GM18861 (cell line): ENCODE measurements around the gene RAPGEF5.

Source experiments
- ATAC-seq: cut with Tn5 transposase; IDR thresholded peaks from one replicate; pipeline ENCODE4 v1.9.1; 2021; ENCODE audit not compliant: unreplicated experiment

The RAPGEF5 gene

DNA sequence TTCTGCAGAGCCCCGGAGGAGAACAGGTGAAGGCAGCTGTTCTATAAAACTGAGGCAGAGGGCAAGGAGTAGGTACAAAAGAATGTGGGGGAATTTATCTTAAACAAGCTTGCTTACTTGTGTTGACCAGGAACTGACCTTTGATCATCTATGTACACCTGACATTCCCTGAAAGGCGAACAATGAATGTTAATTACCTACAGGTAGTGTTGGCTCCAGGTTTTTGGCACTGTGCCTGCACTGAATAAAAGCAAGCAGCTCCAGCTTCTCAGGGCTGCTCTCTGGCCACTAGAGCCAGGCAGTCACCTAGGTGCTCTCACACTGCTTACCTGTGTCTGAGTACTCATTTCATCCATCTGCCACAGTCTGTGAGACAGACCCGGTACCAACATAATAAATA lies 87.0 kb downstream of the RAPGEF5 start:
- ATAC-seq, result no peak

DNA sequence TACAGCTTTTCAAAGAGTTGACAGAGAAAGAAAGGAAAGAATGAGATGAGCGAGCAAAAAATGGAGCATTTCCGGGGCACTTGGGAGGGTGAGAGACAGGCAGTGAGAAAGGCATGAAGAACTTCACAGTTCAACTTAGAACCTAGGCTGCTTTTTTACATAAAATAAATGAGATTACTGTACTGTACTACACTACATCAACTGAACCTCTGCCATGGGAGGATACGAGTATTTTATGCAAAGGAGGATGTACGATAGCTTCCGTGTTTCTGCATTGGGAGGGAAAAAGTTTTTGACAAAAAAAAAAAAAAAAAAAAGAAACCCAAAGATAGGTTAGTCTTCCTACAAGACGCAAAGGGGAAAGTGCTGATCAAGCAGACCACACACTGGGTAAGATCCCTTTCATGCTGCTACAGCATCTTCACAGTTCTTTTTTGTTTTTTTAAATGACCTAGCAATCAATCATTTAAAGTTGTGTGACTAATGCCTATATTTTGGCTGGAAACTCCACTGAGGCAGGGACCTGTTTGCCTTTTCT lies 88.0 kb downstream of the RAPGEF5 start:
- ATAC-seq, result no peak

DNA sequence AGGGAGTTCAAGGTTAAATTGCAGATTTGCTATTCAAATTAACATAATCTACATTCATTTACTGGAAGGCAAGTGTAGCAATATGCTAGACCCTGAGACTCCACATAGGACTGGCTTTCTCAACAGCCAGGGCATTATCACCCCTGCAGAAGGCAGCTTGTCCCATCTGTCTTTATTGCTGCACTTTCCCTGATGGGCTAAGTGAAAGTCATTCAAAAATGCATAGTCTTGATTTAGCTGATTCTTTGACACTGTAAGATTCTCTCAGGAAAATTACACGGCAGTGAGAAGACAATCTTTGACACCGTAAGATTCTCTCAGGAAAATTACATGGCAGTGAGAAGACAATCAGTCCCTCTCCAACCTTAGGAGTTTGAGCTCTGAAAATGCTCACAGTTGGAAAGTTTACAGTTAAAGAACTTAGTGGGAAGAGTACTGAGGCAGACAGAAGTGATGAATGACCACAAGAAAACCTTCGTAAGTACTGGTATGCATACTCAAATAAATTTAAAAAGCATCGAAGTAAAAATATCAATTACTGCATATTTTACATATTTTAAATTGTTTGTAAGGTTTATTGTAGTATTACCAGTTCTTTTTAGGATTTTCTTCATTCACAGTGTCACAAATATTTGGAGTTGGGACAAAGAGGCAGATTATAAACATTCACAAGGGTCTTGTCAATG lies 88.9 kb downstream of the RAPGEF5 start:
- ATAC-seq, result no peak

DNA sequence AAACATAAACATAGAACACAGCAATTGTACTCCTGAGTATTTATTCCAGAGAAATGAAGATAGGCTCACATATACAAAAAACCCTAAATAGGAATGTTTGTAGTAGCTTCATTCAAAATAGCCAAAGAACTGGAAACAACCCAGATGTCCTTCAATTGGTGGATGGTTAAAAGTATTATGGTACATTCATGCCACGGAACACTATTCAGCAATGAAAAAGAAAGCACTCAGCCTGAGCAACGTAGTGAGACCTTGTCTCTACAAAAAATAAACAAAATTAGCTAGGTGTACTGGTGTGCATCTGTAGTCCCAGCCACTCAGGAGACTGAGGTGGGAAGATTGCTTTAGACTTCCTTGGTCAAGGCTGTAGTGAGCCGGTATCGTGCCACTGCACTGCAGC lies 94.4 kb downstream of the RAPGEF5 start:
- ATAC-seq, result no peak

DNA sequence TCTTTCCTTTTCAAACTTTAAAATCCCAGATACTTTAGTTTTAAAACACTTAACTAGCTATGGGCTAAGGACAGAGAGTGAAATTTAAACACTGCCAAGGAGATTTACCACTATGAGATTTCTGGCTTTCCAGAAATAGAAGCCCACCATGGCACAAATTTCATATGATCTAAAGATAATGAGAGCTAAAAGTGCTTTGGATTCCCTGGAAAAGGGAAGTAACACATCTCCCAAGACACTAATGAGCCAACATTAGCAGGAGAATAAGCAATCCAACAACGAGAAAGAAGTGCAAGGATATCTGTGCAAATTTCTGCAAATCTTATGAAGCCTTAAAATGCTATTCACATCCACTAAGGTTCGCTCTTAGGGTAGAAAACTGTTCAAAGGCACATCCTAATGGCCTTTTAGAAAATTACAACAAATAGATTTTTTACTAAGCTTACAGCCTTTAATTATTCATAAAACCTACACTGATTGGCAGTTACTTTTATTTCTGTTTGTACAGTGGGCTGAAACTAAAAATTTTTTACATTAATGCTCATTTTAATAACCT lies 100.3 kb downstream of the RAPGEF5 start:
- ATAC-seq, result no peak

DNA sequence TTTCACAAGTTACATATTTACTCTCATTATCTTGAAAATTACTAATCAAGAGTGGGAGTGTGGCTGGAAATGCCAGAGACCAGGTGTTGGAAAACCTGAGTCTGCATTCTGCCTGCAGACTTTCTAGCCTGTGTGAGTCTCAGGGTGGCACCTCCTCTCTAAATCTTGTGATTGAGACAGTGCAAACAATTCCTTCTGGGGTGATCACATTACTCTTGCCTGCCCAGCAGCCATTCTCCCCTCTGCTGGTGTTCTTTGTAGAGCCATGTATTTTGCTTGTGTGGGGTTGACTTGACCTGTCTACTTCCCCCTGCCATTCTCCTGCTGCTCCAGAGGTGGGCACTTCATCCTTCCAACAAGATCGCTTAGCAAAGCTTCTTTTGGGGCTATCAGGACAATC lies 101.1 kb downstream of the RAPGEF5 start:
- no peak for ATAC-seq

DNA sequence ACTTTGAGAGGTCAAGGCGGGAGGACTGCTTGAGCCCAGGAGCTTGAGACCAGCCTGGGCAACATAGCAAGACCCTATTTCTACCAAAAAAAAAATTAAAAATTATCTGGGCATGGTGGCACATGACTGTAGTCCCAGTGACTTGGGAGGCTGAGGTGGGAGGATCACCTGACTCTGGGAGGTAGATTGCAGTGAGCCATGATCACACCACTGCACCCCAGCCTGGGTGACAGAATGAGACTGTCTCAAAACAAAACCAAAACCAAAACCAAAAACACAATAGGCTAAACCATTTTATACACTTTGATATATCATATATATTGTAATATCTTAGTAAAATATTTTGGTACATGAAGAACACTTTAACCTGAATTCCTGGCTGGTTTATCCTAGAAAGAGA lies 101.6 kb downstream of the RAPGEF5 start:
- no peak for ATAC-seq

DNA sequence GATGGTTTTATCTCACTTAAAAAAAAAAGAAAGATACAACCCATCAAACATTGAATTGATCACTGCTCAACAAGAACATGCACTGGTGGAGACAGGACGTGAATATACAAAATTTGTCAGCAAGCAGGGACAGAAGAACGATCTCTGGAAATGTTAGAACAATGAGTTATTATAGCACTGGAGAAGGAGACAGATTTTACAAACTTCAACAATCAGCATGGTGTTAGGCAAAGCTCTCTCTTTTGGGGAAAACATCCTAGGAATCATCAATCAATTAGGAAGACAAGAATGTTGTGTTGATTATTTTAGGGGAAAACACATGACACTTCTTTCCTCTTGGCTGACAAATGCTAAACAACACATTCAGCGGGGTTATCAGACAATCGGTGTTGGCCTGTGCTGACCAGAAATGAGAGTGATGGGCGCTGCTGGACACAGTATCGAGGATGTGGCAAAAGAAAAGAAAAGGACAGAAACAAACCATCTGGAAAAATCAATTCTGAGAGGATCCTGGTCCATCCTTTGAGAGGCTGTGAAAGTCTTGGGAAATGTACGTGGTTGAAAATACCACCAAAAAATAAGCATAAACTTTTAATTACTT lies 103.9 kb downstream of the RAPGEF5 start:
- ATAC-seq, result no peak

DNA sequence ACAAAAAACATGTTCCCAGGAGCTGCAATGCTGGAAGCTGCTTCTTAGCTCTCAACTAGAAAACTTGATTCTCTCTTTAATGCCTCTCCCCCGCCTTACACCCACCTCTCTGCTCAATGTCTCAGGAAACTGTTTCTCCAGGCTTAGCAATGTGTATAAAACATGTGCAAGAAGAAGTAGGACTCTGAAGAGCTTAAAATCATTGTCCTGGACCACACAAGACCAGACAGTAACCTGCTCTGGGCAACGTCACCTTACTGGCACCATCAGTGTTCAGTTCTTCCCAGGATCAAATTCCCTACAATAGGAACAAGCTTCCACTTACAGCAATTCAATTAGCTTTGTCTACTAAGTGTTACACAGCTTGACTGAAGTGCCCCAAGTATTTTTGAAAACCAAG lies 104.9 kb downstream of the RAPGEF5 start:
- no peak for ATAC-seq

DNA sequence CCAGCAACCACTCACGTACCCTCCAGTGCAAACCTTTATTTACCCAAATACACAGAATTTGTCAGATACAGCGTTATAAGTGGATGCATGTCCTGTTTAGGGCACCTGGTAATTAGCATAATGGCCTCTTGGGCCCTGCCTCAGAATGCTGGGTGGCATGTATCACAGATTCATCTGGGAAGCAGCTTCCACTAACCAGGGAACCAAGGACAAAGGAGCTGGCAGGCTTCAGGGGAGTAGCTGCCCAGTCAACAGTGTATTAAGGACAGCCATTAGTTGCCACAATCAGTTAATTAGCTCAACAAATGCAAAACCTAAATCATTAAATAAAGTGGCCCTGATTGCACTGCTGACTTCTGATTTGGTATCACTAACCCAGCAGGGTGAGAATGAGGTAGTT lies 105.7 kb downstream of the RAPGEF5 start:
- ATAC-seq, result no peak

DNA sequence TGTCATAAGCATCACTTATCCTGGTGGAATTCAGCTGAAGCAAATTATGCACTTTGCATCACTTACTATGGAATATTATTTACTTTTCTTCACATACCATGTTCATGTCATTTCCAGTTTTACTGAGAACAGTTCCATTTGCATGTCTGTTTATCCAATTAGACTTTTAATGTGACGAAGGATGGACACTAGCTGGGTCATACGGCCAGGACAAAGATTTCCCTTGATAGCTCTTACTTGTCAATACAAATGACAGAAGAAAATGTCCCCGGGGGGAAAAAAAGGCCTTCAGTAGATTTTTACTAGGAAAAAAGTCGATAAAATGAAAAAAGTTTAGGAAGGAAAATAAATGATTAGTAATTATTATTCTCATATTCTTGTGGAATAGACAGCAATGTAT lies 106.6 kb downstream of the RAPGEF5 start:
- no peak for ATAC-seq

DNA sequence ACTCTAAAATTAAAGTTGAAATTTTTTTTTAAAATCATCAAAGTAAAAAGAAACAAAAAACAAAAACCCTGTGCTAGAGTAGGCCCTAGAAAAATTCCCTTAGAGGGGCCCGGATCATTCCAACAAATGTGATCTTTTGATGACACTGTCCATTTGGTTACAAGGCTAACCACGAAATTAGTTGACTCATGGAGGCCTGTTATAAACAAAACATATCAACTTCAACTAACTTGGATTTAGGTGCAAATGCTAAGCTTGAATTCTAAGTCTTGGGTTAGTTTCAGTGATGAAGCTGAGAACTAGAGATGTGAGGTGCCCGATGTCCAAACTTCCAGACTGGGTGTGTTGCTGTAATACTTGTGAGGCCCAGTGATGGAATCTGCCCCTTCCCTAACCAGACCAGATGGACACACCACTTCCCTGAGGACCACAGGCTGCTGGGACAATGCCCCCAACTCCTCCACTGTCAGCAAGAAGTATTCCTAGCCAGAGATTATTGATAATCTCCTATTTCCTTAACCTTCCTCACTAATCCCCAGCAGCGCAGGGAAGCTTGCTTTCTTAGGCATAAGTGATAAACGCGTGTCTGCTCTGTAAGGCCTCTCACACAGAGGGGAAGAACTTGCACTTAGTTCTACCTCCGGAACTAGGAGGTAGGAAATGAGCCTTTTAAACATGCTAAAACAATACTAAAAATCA lies 108.7 kb downstream of the RAPGEF5 start:
- ATAC-seq, result no peak

DNA sequence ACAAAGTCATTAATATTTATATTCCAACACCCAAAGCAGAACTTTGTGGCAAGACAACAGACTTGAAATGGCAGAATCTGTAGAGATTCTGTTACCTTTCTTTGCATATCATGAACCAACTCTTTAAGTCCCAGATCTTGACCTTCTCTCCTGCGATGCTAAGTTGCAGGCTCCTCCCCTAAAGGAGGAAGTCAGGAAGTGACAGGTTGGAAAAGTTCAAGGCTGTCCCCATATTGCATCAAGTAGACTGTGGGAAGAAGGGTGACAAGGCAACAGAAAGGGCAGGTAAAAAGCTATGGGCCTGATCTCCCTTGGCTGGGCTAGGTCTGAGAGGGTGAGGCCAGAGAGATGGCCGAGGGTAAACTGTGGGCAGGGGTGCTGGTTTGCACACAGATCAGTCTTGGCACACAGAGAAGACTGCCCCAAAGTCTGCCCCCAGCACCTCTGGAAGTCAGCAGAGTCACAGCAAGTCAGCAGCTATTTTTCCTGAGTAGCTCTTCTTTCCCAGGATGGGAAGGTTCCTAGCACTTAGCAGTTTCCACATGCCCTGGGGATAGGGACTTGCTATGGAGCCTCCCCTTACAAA lies 115.1 kb downstream of the RAPGEF5 start:
- ATAC-seq, result no peak

DNA sequence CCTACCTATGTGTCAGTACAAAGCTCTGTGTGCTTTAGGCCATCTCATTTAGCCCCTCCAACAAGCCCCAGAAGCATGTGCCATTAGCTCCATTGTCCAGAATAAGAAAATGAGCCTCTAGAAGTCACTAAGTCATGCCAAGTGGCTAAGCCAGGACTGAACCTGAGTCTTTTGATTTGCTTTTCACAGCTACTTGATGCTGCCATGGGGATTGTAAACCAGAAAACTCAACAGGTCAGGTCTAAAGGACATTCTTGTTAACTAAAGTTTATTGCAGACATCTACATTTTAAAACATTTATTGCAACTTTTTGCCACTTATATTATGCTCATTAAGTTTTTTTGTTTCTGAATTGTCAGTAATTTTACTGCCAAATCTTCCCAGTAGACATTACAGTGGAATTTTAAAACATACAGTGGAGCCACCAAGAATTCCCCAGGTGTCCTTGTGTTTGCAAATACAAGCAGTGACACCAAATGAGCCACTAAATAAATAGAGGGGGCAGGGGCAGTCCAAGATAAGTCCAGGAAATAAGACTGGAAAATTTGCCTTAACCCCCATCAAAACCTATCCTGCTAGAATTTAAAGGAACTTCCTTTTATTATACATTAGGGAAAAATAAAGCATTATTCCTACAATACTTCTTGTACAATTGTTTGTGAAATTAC lies 115.9 kb downstream of the RAPGEF5 start:
- ATAC-seq, result no peak

DNA sequence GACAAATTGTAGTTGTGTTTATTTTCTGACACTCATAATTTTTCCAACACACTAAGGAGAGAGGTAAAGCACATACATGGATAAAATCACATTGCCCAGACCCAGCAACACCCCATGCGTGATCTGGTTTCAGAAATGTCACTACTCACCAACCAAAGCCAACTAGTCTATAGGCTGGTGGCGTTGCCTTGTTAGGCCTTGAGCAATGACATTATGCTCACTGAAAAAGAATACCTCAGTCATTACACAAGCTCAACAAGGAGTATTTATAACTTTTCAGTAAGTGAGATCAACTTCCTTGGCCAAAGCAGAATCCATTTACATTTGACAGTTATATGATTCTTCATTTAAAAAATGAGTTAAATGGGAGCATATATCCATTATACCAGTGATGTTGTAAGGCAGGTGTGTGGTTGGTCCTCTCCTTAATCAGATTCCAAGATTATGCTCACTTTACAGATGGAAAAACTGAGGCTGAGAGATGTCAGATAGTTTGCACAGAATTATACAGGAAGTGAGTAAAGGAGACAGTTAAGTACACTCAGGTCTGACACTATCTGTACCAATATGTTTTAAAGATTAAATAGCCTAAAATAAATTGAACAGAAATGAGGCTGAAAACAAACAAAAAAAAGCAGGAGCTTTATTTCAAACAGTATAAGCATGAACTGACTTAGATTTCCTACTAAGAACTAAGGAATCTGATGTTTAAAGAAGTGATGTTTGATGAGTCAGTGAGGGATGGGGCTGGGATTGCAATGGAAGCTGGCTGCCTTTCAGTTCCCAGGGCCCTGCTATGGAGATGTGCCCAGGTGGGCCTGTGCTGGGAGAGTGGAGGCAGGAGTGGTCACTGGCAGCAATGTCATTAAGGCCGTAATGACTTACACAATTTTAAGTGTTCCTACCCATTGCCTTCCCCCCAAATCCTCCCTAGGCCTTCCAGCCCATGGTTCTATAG lies 118.3 kb downstream of the RAPGEF5 start:
- ATAC-seq, result no peak

DNA sequence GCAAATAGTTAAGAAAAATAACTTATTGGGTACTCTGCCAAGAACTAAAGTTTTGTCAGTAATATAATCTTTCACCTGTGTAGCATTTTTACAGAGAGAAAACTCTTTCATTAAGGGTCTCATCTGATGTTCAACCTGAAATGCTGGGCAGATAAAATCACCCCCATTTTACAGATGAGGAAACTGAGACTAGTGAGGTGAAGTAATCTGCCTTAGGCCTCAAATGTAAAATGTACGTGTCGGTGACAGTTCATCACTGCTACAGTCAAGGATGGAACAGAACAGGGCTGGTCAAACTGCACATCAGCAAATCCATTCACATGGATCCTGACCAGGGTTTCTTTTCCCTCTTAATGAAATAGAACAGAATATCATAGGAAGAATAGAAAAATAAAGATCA lies 121.8 kb downstream of the RAPGEF5 start:
- ATAC-seq, result no peak

DNA sequence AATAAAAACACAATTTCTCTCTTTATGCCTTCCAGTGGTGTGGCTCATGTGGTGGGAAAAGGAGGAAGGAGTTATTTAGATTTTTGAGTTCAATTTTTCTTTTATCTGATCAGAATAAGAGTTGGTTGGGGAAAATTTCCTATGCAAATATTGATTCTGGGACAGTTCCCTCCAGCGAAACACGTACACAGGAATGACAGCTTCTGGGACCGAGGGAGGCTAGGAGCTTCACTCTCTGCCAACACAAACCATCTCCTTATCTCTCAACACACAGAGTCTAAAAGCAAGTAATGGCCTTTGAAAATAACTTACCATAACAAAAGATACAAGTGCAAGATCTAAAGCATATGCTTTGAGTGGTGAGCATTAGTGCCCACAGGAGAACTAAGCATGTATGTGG lies 122.7 kb downstream of the RAPGEF5 start:
- no peak for ATAC-seq

DNA sequence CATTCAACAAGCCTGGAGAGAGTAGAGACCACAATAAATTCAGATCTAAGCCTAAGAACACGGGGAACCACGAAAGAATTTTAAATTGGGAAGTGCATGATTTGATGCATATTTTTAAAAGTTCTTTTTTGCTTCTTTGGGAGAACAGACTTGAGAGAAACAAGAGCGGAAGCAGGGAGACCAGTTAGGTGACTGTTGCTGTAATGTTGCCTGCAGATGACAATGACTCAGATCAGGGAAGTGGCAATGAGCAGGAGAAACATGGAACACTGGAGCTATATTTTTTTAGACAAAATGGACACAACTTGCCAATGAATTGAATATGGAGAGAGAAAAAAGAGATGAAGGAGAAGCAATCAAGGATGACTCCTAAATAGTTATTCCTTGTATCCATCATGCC lies 125.1 kb downstream of the RAPGEF5 start:
- no peak for ATAC-seq

DNA sequence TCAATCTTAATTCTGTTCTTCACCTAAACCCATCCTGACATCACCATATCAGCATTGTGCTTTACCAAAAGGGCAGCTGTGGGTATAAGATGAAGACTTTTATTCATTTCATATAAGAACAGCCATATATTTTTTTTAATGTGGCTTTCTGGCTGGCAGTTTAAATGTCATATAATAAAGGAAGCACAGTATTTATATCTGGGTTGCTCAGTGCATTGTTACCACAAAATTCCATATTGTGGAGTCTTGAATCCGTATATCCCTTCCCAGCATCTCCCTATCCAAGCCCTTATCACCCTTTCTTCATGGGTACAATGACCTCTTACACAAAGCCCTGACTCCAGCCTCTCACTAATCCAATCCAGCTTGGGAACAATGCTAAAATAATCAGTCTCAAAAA lies 125.8 kb downstream of the RAPGEF5 start:
- ATAC-seq, result no peak

DNA sequence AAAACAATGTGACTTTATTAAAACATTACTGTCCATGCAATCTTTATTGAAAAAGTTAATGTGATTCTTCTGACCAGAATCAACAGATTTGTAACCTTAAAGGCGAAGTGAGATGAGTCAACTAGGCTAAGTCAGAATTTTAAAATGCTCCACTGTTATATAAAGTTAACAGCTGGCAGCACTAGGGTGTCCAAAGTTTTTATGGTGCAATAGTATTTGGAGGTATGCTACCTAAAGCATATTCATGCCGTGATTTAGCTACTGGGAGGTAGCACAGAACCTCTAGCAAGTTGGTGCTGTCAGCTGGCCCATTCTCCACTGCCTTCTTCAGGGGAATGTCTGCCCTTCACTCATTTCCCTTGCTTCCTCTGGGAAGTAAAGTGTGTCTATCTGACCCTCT lies 126.7 kb downstream of the RAPGEF5 start:
- ATAC-seq, result no peak
